ENCODE data around the gene TMOD3. TPM values are rescaled to one million over a fixed set of nuclear protein-coding genes. Genes with fewer than 3 reads are reported as not detected.
A peak's percentile ranks its signal among the peaks of the same experiment; 100 is the strongest.

The TMOD3 gene
- total RNA-seq, 2 experiments from 2014 or later: 73.8 to 74.1 TPM

DNA sequence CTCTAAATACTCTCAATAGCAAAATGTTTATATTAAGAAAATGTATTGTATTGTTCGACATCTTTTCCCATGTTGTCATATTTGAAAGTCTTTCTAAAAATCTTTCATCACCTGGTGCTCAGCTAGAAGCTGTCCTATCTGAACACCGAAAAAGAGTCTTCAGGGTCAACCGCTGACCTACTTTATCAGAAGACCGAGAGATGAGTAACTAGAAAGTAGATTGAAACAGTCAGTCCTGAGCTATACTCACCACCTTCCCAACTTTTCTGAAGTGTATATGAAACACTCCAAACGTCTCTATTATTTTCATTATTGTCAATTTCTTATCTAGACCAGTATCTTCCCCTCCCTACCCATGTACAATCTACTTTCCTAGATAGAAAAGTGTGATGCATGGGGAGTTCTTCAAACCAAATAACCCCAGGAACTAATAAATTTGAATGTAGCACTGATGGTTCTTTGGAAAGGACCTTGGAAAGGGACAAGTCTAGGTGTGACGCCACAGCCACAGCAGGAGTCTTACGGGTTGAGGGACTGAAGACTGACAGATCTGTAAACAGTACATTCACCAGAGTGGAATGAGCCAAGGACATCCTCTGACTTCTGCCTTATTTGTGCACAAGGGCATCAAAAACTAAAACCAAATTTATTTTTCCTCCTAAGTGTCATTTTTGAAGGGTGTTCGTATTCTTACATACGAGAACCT, 58.6 kb downstream of the TMOD3 start:
- Mint-ChIP-seq H3K4me3 (no peak overlapping the region), H3K27me3 (ENCODE audit: low read depth) (no peaks in the 10 kb centered on the region), H3K36me3 (ENCODE audit: low read depth) (peaks cover 47% of the 10 kb centered on the region), H3K27ac (no peak overlapping the region), H3K4me1 (ENCODE audit: low read depth) (peaks cover 6% of the 10 kb centered on the region), H3K9me3 (ENCODE audit: insufficient read depth) (no peaks in the 10 kb centered on the region)
- ChIA-PET CTCF (interaction anchor here (0.7 to 3.5 kb wide), 20 partner anchors 9 to 337 kb away, joined by 3 to 21 read pairs (median 4); no protein-coding TSS in a partner anchor), POLR2A (interaction anchor here (1.4 kb wide), 1 partner anchor 83 kb away, joined by 4 read pairs; the partner anchor contains the start of gene LEO1)
- DNase-seq: no peak
- no peak for ATAC-seq

DNA sequence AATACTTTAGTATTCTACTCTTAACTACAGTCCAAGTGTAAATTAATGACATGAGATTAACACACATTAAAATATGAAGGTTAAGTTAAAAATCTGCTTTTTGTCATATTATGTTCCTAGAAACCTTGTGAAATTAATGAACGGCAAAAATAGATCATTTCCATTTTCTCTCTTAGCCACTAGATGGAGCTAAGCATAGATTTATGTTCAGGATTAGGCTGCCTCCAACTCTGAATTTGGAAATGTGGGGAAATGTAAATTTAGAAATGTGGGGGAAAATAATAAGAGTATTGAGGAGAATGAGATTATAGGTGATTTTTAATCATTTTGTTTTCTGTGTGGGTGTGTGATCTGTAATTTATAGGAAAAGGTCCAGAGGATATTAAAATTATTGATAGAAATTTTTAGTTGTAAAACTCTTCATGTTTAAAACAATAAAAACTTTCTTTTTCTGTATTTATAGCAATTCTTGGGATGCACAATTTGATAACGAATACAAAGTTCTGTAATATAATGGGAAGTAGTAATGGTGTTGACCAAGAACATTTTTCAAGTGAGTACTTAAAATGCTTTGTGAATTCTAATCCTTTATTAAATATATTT, 59.2 kb downstream of the TMOD3 start:
- POLR2A ChIA-PET: interaction anchor here (1.4 kb wide), 1 partner anchor 83 kb away, joined by 4 read pairs; the partner anchor contains the start of gene LEO1

DNA sequence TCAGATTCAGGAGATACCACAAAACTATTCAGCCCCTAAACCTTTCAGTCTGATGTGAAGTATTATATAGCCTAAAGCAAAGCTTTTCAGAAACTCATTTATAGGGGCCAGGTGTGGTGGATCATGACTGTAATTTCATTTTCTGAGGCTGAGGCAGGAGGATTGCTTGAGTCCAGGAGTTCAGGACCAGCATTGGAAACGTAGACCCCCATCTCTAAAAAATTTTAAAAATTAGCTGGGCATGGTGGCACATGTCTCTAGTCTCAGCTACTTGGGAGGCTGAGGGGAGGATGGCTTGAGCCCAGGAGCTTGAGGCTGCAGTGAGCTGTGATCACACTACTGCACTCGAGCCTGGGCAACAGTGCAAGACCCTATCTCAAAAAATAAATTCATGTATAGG, 60.0 kb downstream of the TMOD3 start:
- H3K36me3 Mint-ChIP-seq (ENCODE audit: low read depth): peaks cover 51% of the 10 kb centered on the region
- no peaks in the 10 kb centered on the region for H3K27me3 Mint-ChIP-seq (ENCODE audit: low read depth)
- H3K4me3 Mint-ChIP-seq: no peak overlapping the region
- no peak for DNase-seq
- ChIA-PET CTCF (interaction anchor here (0.7 to 3.5 kb wide), 10 partner anchors 10 to 335 kb away, joined by 3 to 21 read pairs (median 9); no protein-coding TSS in a partner anchor), POLR2A (no interaction called here)
- H3K4me1 Mint-ChIP-seq (ENCODE audit: low read depth): peaks cover 3% of the 10 kb centered on the region
- H3K9me3 Mint-ChIP-seq (ENCODE audit: insufficient read depth): no peaks in the 10 kb centered on the region
- ATAC-seq: no peak
- H3K27ac Mint-ChIP-seq: no peak overlapping the region

More for the DNA sequence above, 59.2 kb downstream of the TMOD3 start:
- Mint-ChIP-seq H3K4me1 (ENCODE audit: low read depth) (peaks cover 6% of the 10 kb centered on the region), H3K9me3 (ENCODE audit: insufficient read depth) (no peaks in the 10 kb centered on the region), H3K27ac (no peak overlapping the region), H3K27me3 (ENCODE audit: low read depth) (no peaks in the 10 kb centered on the region), H3K4me3 (no peak overlapping the region), H3K36me3 (ENCODE audit: low read depth) (peaks cover 51% of the 10 kb centered on the region)
- CTCF ChIA-PET: interaction anchor here (0.7 to 3.5 kb wide), 21 partner anchors 8 to 336 kb away, joined by 3 to 21 read pairs (median 4); no protein-coding TSS in a partner anchor
- no peak for ATAC-seq
- no peak for DNase-seq

DNA sequence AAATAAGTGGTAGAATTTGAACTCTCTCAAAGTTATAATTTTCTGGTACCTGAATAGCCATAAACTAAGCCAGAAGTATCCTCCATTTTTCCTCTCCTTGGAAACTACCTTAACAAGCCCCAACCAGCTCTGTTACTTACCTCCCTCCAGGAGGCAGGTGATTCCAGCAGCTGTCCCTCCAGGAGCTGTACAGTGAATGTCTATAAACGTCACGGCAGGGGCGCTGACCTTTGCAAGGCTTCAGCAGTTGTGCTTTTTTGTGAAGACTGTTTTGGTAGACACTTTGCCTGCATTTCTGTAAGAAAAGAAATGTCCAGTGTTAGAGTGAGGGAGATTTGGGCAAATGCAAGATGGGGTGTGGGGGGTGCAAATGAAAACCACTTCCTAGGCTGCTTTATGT, 75.0 kb downstream of the TMOD3 start:
- H3K27ac Mint-ChIP-seq: no peak overlapping the region
- ATAC-seq (no peak), DNase-seq (no peak)
- peaks cover 49% of the 10 kb centered on the region for H3K36me3 Mint-ChIP-seq (ENCODE audit: low read depth)
- H3K4me1 Mint-ChIP-seq (ENCODE audit: low read depth): no peaks in the 10 kb centered on the region
- ChIA-PET CTCF (interaction anchor here (1.9 to 2.9 kb wide), 5 partner anchors 13 to 254 kb away, joined by 4 to 21 read pairs (median 8); no protein-coding TSS in a partner anchor), POLR2A (interaction anchor here (0.8 kb wide), 1 partner anchor 14 kb away, joined by 3 read pairs; no protein-coding TSS in a partner anchor)
- H3K27me3 Mint-ChIP-seq (ENCODE audit: low read depth): no peaks in the 10 kb centered on the region
- no peaks in the 10 kb centered on the region for H3K9me3 Mint-ChIP-seq (ENCODE audit: insufficient read depth)
- no peak overlapping the region for H3K4me3 Mint-ChIP-seq

DNA sequence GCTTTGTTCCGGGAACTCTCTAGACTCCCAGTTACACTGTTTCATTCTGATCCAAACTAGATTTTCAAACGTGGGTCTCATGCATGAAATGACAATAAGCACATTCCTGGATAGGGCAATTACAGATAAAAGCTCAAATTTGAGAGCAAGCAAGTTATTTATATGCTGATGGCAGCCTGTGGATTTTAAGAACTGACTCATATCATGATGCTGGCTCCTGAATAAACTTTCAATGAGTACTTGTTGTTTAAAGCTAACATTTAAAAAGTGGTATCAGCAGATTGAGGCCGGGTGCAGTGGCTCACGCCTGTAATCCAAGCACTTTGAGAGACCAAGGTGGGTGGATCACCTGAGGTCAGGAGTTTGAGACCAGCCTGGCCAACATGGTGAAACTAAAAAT, 75.5 kb downstream of the TMOD3 start:
- no peak for DNase-seq
- H3K27ac Mint-ChIP-seq: no peak overlapping the region
- H3K27me3 Mint-ChIP-seq (ENCODE audit: low read depth): no peaks in the 10 kb centered on the region
- peaks cover 46% of the 10 kb centered on the region for H3K36me3 Mint-ChIP-seq (ENCODE audit: low read depth)
- H3K4me1 Mint-ChIP-seq (ENCODE audit: low read depth): no peaks in the 10 kb centered on the region
- ChIA-PET POLR2A (interaction anchor here (0.8 kb wide), 1 partner anchor 13 kb away, joined by 3 read pairs; no protein-coding TSS in a partner anchor), CTCF (interaction anchor here (1.3 to 2.9 kb wide), 6 partner anchors 13 to 285 kb away, joined by 4 to 21 read pairs (median 7); no protein-coding TSS in a partner anchor)
- no peak for ATAC-seq
- H3K9me3 Mint-ChIP-seq (ENCODE audit: insufficient read depth): no peaks in the 10 kb centered on the region
- no peak overlapping the region for H3K4me3 Mint-ChIP-seq

DNA sequence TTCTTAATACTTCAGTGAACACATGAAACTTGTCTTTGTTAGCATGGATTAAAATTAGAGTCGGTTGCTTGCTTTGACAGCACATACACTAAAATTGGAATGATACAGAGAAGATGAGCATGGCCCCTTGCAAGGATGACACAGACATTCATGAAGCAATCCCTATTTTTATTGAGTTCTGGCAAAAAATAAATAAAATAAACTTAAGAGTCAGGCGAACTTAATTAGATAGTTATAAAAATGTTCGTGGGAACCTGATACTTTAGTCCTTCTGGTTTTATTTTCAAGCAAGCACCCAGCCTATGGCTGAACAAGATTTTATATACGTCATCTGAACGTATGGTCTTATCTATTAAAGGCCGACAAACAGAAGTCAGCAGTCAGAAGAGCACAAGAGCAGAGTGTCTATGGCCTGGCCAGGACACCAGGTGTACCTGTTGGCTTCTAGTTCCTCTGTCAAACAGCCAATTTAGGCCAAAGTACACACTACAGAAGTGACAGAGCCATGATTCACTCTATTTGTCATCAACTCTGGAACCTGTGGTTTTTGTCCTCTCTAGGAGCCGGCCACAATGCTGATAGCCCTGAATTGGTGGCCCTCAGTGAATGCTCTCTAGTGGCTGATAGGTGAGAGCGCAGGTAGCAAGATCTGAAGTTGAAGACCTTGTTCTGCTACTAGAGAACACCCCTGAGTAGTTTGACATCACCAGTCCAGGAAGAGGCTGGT, 77.8 kb downstream of the TMOD3 start:
- no peak for DNase-seq
- POLR2A ChIA-PET: no interaction called here
- peaks cover 42% of the 10 kb centered on the region for H3K36me3 Mint-ChIP-seq (ENCODE audit: low read depth)
- no peaks in the 10 kb centered on the region for H3K9me3 Mint-ChIP-seq (ENCODE audit: insufficient read depth)
- H3K27ac Mint-ChIP-seq: no peak overlapping the region
- no peak for ATAC-seq
- H3K4me3 Mint-ChIP-seq: no peak overlapping the region
- H3K27me3 Mint-ChIP-seq (ENCODE audit: low read depth): no peaks in the 10 kb centered on the region
- no peaks in the 10 kb centered on the region for H3K4me1 Mint-ChIP-seq (ENCODE audit: low read depth)
- CTCF ChIA-PET: interaction anchor here (1.0 kb wide), 1 partner anchor 17 kb away, joined by 3 read pairs; no protein-coding TSS in a partner anchor

DNA sequence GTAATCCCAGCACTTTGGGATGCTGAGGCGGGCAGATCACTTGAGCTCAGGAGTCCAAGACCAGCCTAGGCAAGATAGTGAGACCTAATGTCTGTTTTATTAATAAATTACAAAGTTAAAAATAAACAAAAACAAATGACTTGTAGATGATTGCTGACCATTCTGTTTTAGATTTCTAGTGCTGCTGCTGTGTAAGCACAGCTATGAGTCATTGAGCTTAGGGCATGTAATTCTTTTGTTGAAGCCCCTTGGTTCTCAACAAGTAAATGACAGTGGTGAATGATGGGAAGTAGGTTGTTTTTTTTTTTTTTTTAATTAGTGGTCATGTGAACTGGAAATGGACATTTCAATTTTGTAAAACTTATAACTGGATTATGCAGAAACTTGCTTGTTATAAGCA, 78.9 kb downstream of the TMOD3 start:
- Mint-ChIP-seq H3K4me3 (no peak overlapping the region), H3K36me3 (ENCODE audit: low read depth) (peaks cover 41% of the 10 kb centered on the region), H3K27me3 (ENCODE audit: low read depth) (no peaks in the 10 kb centered on the region), H3K4me1 (ENCODE audit: low read depth) (no peaks in the 10 kb centered on the region), H3K9me3 (ENCODE audit: insufficient read depth) (no peaks in the 10 kb centered on the region), H3K27ac (no peak overlapping the region)
- no peak for DNase-seq
- ChIA-PET POLR2A (no interaction called here), CTCF (interaction anchor here (1.0 to 1.4 kb wide), 2 partner anchors 16 to 132 kb away, joined by 3 to 5 read pairs; no protein-coding TSS in a partner anchor)
- no peak for ATAC-seq

DNA sequence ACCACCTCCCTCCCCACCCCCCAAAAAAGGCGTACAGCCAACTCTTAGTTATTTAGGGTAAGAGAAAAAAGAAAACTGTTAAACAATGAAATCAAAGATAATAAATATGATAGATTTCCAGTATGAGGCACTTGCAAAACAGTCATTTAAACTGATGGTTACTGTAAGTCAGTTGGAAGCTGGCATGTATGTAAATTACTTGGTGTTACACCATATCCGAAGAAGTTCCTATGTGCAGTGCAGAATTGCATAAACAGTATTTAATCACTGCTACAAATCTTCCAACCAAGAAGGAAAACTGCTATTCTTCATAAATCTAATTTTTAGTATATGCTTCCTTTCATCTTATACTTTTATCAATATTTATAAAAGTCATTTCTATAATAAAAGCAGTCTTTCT, 80.1 kb downstream of the TMOD3 start:
- CTCF ChIA-PET: interaction anchor here (1.2 kb wide), 1 partner anchor 9 kb away, joined by 4 read pairs; no protein-coding TSS in a partner anchor
- Mint-ChIP-seq H3K4me1 (ENCODE audit: low read depth) (no peaks in the 10 kb centered on the region), H3K9me3 (ENCODE audit: insufficient read depth) (no peaks in the 10 kb centered on the region), H3K4me3 (no peak overlapping the region), H3K27ac (no peak overlapping the region), H3K27me3 (ENCODE audit: low read depth) (no peaks in the 10 kb centered on the region), H3K36me3 (ENCODE audit: low read depth) (peaks cover 40% of the 10 kb centered on the region)
- DNase-seq (no peak), ATAC-seq (no peak)
- POLR2A ChIA-PET: no interaction called here

DNA sequence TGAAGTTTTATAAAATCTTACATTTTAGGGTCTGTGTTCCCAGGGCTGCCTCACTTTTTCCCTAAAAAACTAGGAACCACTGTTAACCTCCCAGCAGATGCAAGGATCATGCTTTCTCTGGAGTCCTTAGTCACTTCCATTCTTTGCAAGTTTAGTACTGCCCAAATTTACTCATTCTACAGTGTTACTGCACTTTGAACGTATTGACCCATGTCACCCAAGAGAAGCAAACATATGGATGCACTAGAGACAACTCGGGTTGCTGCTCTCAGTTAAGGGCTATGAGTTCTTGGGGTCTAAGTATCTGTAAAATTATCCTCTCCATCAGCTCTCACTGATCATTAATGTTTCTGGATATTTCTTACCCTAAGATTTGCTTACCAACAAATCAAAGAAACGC, 83.1 kb downstream of the TMOD3 start:
- ChIA-PET CTCF (interaction anchor here (2.1 kb wide), 1 partner anchor 58 kb away, joined by 5 read pairs; no protein-coding TSS in a partner anchor), POLR2A (no interaction called here)
- Mint-ChIP-seq H3K27ac (no peak overlapping the region), H3K4me3 (no peak overlapping the region), H3K27me3 (ENCODE audit: low read depth) (no peaks in the 10 kb centered on the region), H3K36me3 (ENCODE audit: low read depth) (peaks cover 35% of the 10 kb centered on the region), H3K4me1 (ENCODE audit: low read depth) (no peaks in the 10 kb centered on the region), H3K9me3 (ENCODE audit: insufficient read depth) (no peaks in the 10 kb centered on the region)
- DNase-seq: no peak
- ATAC-seq: no peak

DNA sequence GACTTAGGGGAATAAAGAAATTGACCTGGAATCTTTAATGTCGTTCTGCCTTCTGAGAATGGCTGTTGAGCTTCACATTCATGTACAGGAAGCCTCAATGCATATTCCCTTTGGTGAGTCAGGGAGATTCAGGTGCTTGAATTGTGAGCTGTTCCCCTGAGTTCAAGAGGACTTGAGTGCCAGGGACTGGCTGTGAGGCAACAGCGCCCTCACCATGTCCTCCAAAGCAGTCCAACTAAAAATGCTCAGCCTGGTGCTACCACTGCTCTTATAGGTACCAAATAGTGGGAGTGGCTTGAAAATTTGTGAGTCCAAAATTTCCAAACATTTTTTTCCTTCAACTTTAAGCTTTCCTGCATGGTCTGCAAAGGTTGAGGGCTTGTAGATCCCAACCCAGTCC, 88.0 kb downstream of the TMOD3 start:
- Mint-ChIP-seq H3K36me3 (ENCODE audit: low read depth) (peaks cover 20% of the 10 kb centered on the region), H3K4me3 (no peak overlapping the region), H3K4me1 (ENCODE audit: low read depth) (no peaks in the 10 kb centered on the region), H3K9me3 (ENCODE audit: insufficient read depth) (no peaks in the 10 kb centered on the region), H3K27me3 (ENCODE audit: low read depth) (no peaks in the 10 kb centered on the region), H3K27ac (no peak overlapping the region)
- CTCF ChIA-PET: interaction anchor here (1.0 to 2.1 kb wide), 9 partner anchors 8 to 141 kb away, joined by 3 to 8 read pairs (median 4); no protein-coding TSS in a partner anchor
- POLR2A ChIA-PET: no interaction called here
- no peak for ATAC-seq
- peak; percentile 28 for DNase-seq
